ENCODE data around the gene ZBTB17. TPM values are rescaled to one million over a fixed set of nuclear protein-coding genes. Genes with fewer than 3 reads are reported as not detected.

Gene ZBTB17
- total and polyA plus RNA-seq, 2 of the 8 experiments (the other 6 are each of a cell fraction or from before 2014, with no cell fraction given) = 24.7 to 36.2 TPM

GRCh38 chr1:15963968-15964648 lies 11.8 kb downstream of the ZBTB17 start:
- ChIA-PET POLR2A (ENCODE audit: partially characterized antibody) (interaction anchor here (0.6 to 1.3 kb wide), 2 partner anchors 9 to 12 kb away, joined by 3 to 4 read pairs; partner anchors contain the start of gene ZBTB17), CTCF (ENCODE audit: partially characterized antibody) (interaction anchor here (0.6 to 1.7 kb wide), 10 partner anchors 10 to 172 kb away, joined by 3 to 5 read pairs (median 3); no protein-coding TSS in a partner anchor)
- no peak overlapping the region for H2BK12ac ChIP-seq (ENCODE audit: low read depth, low read length)
- peaks cover 0 to 10% of the 10 kb centered on the region in 2 experiments for H4K20me1 ChIP-seq (replicated peaks in 1 of 2; ENCODE audit: control insufficient read depth in 1 of 2, insufficient read depth in 2 of 2, low read length in 2 of 2)
- no peak overlapping the region for H4K8ac ChIP-seq (ENCODE audit: extremely low read depth, insufficient read depth, low read length)
- H3K79me1 ChIP-seq (ENCODE audit: low read depth, low read length) = no peaks in the 10 kb centered on the region; the same call in none of the 2 replicates
- H3K9ac ChIP-seq (replicated peaks in 1 of 4; ENCODE audit: extremely low read depth in 1 of 4, low read depth in 3 of 4, low read length in 3 of 4) = no peak overlapping the region
- H2BK15ac ChIP-seq (ENCODE audit: low read length) = no peak overlapping the region
- H2BK20ac ChIP-seq (ENCODE audit: low read length) = no peak overlapping the region
- H3K27ac ChIP-seq (ENCODE audit: low read depth, low read length) = no peak overlapping the region
- H3K27me3 ChIP-seq (replicated peaks in 1 of 4; ENCODE audit: control insufficient read depth in 3 of 4, extremely low read depth in 1 of 4, insufficient read depth in 3 of 4, low read length in 3 of 4) = peaks cover 0 to 3% (median under 1%) of the 10 kb centered on the region in 4 experiments; a peak in 1 of 7 replicates
- H2AFZ ChIP-seq (ENCODE audit: low read length) = no peak overlapping the region
- peaks cover 4 to 5% of the 10 kb centered on the region in 2 experiments for H3K9me3 ChIP-seq (ENCODE audit: insufficient read depth in 2 of 2, low read depth in 1 of 2, low read length in 1 of 2)
- no peak overlapping the region for H3K4ac ChIP-seq (replicated peaks; ENCODE audit: insufficient read length, low read depth, low read length)
- no peak overlapping the region for H4K5ac ChIP-seq (ENCODE audit: insufficient read length, low read depth, low read length)
- no peak overlapping the region for H3K18ac ChIP-seq (ENCODE audit: extremely low read depth, low read length)
- FAIRE-seq (no peak), DNase-seq (ENCODE audit: low read depth in 1 of 2, low spot score in 2 of 2) (no peak)
- 95% methylated on average over 10 of the region's 10 CpGs; no CpG with 5 or more reads in 1 of the 2 experiments for WGBS, 2 experiments (ENCODE audit: extremely low coverage in 1 of 2, insufficient coverage in 1 of 2, insufficient read length in 1 of 2, insufficient replicate concordance in 2 of 2, low coverage in 1 of 2, low lambda C conversion rate in 2 of 2, missing lambda C conversion rate in 1 of 2)
- H2BK5ac ChIP-seq (ENCODE audit: low read depth, low read length) = no peak overlapping the region
- no peak overlapping the region for H2BK120ac ChIP-seq (replicated peaks; ENCODE audit: low read depth, low read length)
- peaks cover 0 to 6% (median 4%) of the 10 kb centered on the region in 4 experiments; a peak in 4 of 8 replicates for H3K36me3 ChIP-seq (ENCODE audit: control insufficient read depth in 2 of 4, insufficient read depth in 4 of 4, low read length in 3 of 4)
- H3K4me2 ChIP-seq (ENCODE audit: insufficient read depth in 1 of 2, low read depth in 2 of 2, low read length in 2 of 2) = no peak overlapping the region
- no peak overlapping the region for H3K4me3 ChIP-seq (ENCODE audit: extremely low read depth in 1 of 4, insufficient read depth in 2 of 4, low read depth in 3 of 4, low read length in 4 of 4)
- no peak overlapping the region for H4K91ac ChIP-seq (replicated peaks; ENCODE audit: insufficient read length, low read length)
- H3K14ac ChIP-seq (ENCODE audit: insufficient read length) = no peak overlapping the region
- no peak overlapping the region for H3K23ac ChIP-seq (ENCODE audit: insufficient read length)
- peaks cover 0 to 3% of the 10 kb centered on the region in 2 experiments; a peak in 1 of 4 replicates for H3K79me2 ChIP-seq (ENCODE audit: control insufficient read depth in 1 of 2, insufficient read depth in 2 of 2, low read length in 2 of 2)
- no peak for TF ChIP-seq E2F6 (IDR thresholded peaks at IDR 0.05)
- no peak for TF ChIP-seq CTCF (IDR thresholded peaks at IDR 0.05; ENCODE audit: control extremely low read depth in 1 of 3, insufficient read depth in 1 of 3, low read depth in 1 of 3, low read length in 3 of 3)
- TF ChIP-seq POLR2A (IDR thresholded peaks at IDR 0.05; ENCODE audit: control extremely low read depth in 1 of 2, low read depth in 2 of 2, low read length in 2 of 2) = no peak
- H3K56ac ChIP-seq (replicated peaks; ENCODE audit: insufficient read length, low read depth, low read length) = no peak overlapping the region
- H3K4me1 ChIP-seq (replicated peaks in 1 of 4; ENCODE audit: control insufficient read depth in 3 of 4, insufficient read depth in 4 of 4, low read length in 3 of 4) = peaks cover 0 to 3% (median 0%) of the 10 kb centered on the region in 4 experiments; a peak in 2 of 7 replicates
- no peaks in the 10 kb centered on the region; the same call in 1 of the 2 replicates for H3K23me2 ChIP-seq (ENCODE audit: low read depth, low read length)
- H2AK5ac ChIP-seq (ENCODE audit: low read depth, low read length) = no peak overlapping the region

Measured in H1 (cell line).